A673 (cell line): ENCODE results near the gene TBC1D9B. TPM values are rescaled to one million over a fixed set of nuclear protein-coding genes. Genes with fewer than 3 reads are reported as not detected.

Experiments used
- BruUV-seq: library from RNA; stranded (reverse); fragments of 400-500 nt; replicated peaks from 2 replicates; lab custom pipeline; 2021; lab: Mats Ljungman, UMichigan
- CTCF ChIA-PET: fragments of 300-600 bp; sonication (Branson Sonifier 250); formaldehyde crosslinking; loops from one replicate; lab custom pipeline; 2022; ENCODE audit warnings: antibody characterized with exemption; lab: Charles Lee
- POLR2A ChIA-PET: fragments of 300-600 bp; sonication (Branson Sonifier 250); formaldehyde crosslinking; loops from one replicate; lab custom pipeline; 2022; ENCODE audit warnings: antibody characterized with exemption; ENCODE audit not compliant: low non-redundant PET; lab: Charles Lee
- DNase-seq: peaks from one replicate; pipeline ENCODE4 v3.0.0-alpha.2; 2015; ENCODE audit warnings: low spot score
- H3K27ac ChIP-seq: fragments of 200-600 bp; sonication (generic); 2 replicates; pipeline ENCODE4 v1.5.1; 2016; ENCODE audit warnings: mixed run types, low read depth, mild to moderate bottlenecking, mixed read lengths, antibody characterized with exemption, low read length; ENCODE audit not compliant: poor library complexity, severe bottlenecking
- H3K27me3 ChIP-seq: fragments of 200-600 bp; sonication (generic); replicated peaks from 2 replicates; pipeline ENCODE4 v1.6.1; 2017; ENCODE audit warnings: mixed run types, low read depth, mild to moderate bottlenecking, mixed read lengths, antibody characterized with exemption, low read length; ENCODE audit not compliant: insufficient read depth, poor library complexity
- H3K36me3 ChIP-seq: fragments of 200-600 bp; sonication (generic); 2 replicates; pipeline ENCODE4 v1.6.1; 2016; ENCODE audit warnings: mixed run types, mild to moderate bottlenecking, mixed read lengths, antibody characterized with exemption, low read length; ENCODE audit not compliant: insufficient read depth, poor library complexity, severe bottlenecking
- H3K4me1 ChIP-seq: fragments of 200-600 bp; sonication (generic); 2 replicates; pipeline ENCODE4 v1.6.1; 2017; ENCODE audit warnings: mixed run types, mild to moderate bottlenecking, mixed read lengths, antibody characterized with exemption, low read length; ENCODE audit not compliant: insufficient read depth, poor library complexity, severe bottlenecking
- H3K4me3 ChIP-seq: fragments of 200-600 bp; sonication (generic); 2 replicates; pipeline ENCODE4 v1.5.1; 2016; ENCODE audit warnings: low read depth, mixed run types, mild to moderate bottlenecking, mixed read lengths, low read length; ENCODE audit not compliant: poor library complexity, severe bottlenecking
- H3K9me3 ChIP-seq: fragments of 200-600 bp; sonication (generic); 2 replicates; pipeline ENCODE4 v1.6.1; 2016; ENCODE audit warnings: mixed run types, low read depth, mild to moderate bottlenecking, mixed read lengths, antibody characterized with exemption, low read length; ENCODE audit not compliant: poor library complexity, severe bottlenecking
- CTCF ChIP-seq: fragments of 300-800, 200-600 bp; sonication (generic); conservative IDR thresholded peaks from 2 replicates; pipeline ENCODE4 v1.5.1; 2017; ENCODE audit warnings: low read depth, mild to moderate bottlenecking, antibody characterized with exemption, low read length, moderate library complexity, mixed read lengths
- EZH2 ChIP-seq: fragments of 200-600 bp; sonication (generic); IDR thresholded peaks from 2 replicates; pipeline ENCODE4 v1.6.1; 2017; ENCODE audit warnings: borderline replicate concordance, low read depth, mild to moderate bottlenecking, mixed read lengths, antibody characterized with exemption, low read length; ENCODE audit not compliant: poor library complexity, severe bottlenecking
- intact Hi-C: fragments of 100-400 bp; cut with micrococcal nuclease; formaldehyde crosslinking; loops from one replicate; pipeline ENCODE4 v1.10.0; 2022; ENCODE audit not compliant: unreplicated experiment
- total RNA-seq: library from RNA; stranded (reverse); gene quantifications from 2 replicates; pipeline ENCODE4 v1.2.3, GENCODE V29; 2021

The TBC1D9B gene
- total RNA-seq, 1 experiment from 2014 or later, result 68.2 TPM

- Histone ChIP-seq H3K9me3 (no peaks in the 10 kb centered on the region), H3K36me3 (no peaks in the 10 kb centered on the region), H3K27me3 (no peaks in the 10 kb centered on the region), H3K27ac (no peak overlapping the region), H3K4me1 (no peaks in the 10 kb centered on the region), H3K4me3 (no peak overlapping the region)
- TF ChIP-seq CTCF, result no peak
- TF ChIP-seq EZH2, result no peak
- CTCF ChIA-PET, result no interaction called here
- intact Hi-C loops, result no loop called here
- POLR2A ChIA-PET, result no interaction called here
- no TSS peak for BruUV-seq
- no peak for DNase-seq
These were observed 11.2 kb upstream of the TBC1D9B start for GRCh38 chr5:179918742-179919486.

GRCh38 chr5:179916523-179916922, 8.8 kb upstream of the TBC1D9B start:
- CTCF ChIA-PET, result no interaction called here
- TF ChIP-seq EZH2, result no peak
- TF ChIP-seq CTCF, result no peak
- Histone ChIP-seq H3K4me3 (no peak overlapping the region), H3K9me3 (no peaks in the 10 kb centered on the region), H3K4me1 (no peaks in the 10 kb centered on the region), H3K36me3 (no peaks in the 10 kb centered on the region), H3K27ac (no peak overlapping the region), H3K27me3 (no peaks in the 10 kb centered on the region)
- no peak for DNase-seq
- no TSS peak for BruUV-seq
- POLR2A ChIA-PET, result no interaction called here
- intact Hi-C loops, result no loop called here

GRCh38 chr5:179915406-179915935, 7.8 kb upstream of the TBC1D9B start:
- intact Hi-C loops, result no loop called here
- Histone ChIP-seq H3K27ac (no peak overlapping the region), H3K27me3 (no peaks in the 10 kb centered on the region), H3K36me3 (no peaks in the 10 kb centered on the region), H3K4me3 (no peak overlapping the region), H3K4me1 (no peaks in the 10 kb centered on the region), H3K9me3 (no peaks in the 10 kb centered on the region)
- DNase-seq, result no peak
- BruUV-seq, result no TSS peak
- ChIA-PET POLR2A (no interaction called here), CTCF (no interaction called here)
- TF ChIP-seq CTCF (no peak), EZH2 (no peak)
